Endothelial cell of umbilical vein (primary cell): ENCODE data around the gene DAAM1. TPM values are rescaled to one million over a fixed set of nuclear protein-coding genes. Genes with fewer than 3 reads are reported as not detected.

Source experiments
- BruUV-seq: library from RNA; stranded (reverse); fragments of 400-500 nt; replicated peaks from 2 replicates; lab custom pipeline; 2021; lab: Mats Ljungman, UMichigan
- CTCF ChIA-PET: fragments of 300-600, 350-600 bp; sonication (Branson Sonifier 250); formaldehyde crosslinking; loops from one replicate; lab custom pipeline; 2021; ENCODE audit warnings: antibody characterized with exemption, inconsistent platforms; lab: Charles Lee
- POLR2A ChIA-PET: fragments of 300-600, 350-600 bp; sonication (Branson Sonifier 250); formaldehyde crosslinking; loops from one replicate; lab custom pipeline; 2021; ENCODE audit warnings: antibody characterized with exemption, inconsistent platforms; lab: Charles Lee
- DNase-seq: peaks from one replicate; pipeline ENCODE4 v3.0.0-alpha.2; 2011; ENCODE audit warnings: low read depth, low spot score
- FAIRE-seq: peaks from 2 replicates; lab custom pipeline; 2011; peaks lifted over from hg19 to GRCh38; lab: Jason Lieb, UNC
- H2AFZ ChIP-seq: 2 replicates; pipeline ENCODE4 v1.6.0; 2012; ENCODE audit warnings: low read depth, low read length, control low read depth, inconsistent platforms
- H3K27ac ChIP-seq: 2 replicates; pipeline ENCODE4 v1.5.1; 2011; ENCODE audit warnings: low read depth, mild to moderate bottlenecking, control low read depth, low read length, moderate library complexity; ENCODE audit not compliant: insufficient read depth
- H3K27me3 ChIP-seq, 2 experiments: 2 replicates each; pipeline versions ENCODE4 v1.6.0 to v1.6.1; 2011; ENCODE audit warnings: low read length in 2 of 2, mixed read lengths in 1 of 2; ENCODE audit not compliant: control insufficient read depth in 2 of 2, insufficient read depth in 2 of 2
- H3K36me3 ChIP-seq, 2 experiments: 2 replicates in 1 of 2; 3 replicates in 1 of 2; pipeline ENCODE4 v1.5.1; 2011; ENCODE audit warnings: low read length in 2 of 2, mild to moderate bottlenecking in 1 of 2, moderate library complexity in 1 of 2; ENCODE audit not compliant: control insufficient read depth in 2 of 2, insufficient read depth in 2 of 2; ENCODE audit errors: extremely low read depth in 1 of 2
- H3K4me1 ChIP-seq: 3 replicates; pipeline ENCODE4 v1.5.1; 2011; ENCODE audit warnings: mild to moderate bottlenecking, low read length; ENCODE audit not compliant: control insufficient read depth, insufficient read depth; ENCODE audit errors: extremely low read depth
- H3K4me2 ChIP-seq: 2 replicates; pipeline ENCODE4 v1.6.1; 2011; ENCODE audit warnings: low read length, control low read depth, mixed read lengths; ENCODE audit not compliant: insufficient read depth
- H3K4me3 ChIP-seq, 3 experiments: fragments of 200-600 bp in 1 of 3; sonication (generic), shearing (Covaris generic) in 1 of 3; replicated peaks in 1 of 3; 2 replicates each; pipeline ENCODE4 v1.5.1; 2011 to 2016; ENCODE audit warnings: control low read depth in 3 of 3, low read length in 3 of 3, mild to moderate bottlenecking in 2 of 3, inconsistent platforms in 1 of 3, low read depth in 1 of 3, moderate library complexity in 1 of 3; ENCODE audit not compliant: insufficient read depth in 1 of 3
- H3K79me2 ChIP-seq: 2 replicates; pipeline ENCODE4 v1.6.0; 2012; ENCODE audit warnings: low read length, inconsistent platforms; ENCODE audit not compliant: control insufficient read depth, insufficient read depth
- H3K9ac ChIP-seq: replicated peaks from 2 replicates; pipeline ENCODE3; 2011; ENCODE audit warnings: low read length, control low read depth; ENCODE audit not compliant: insufficient read depth; ENCODE audit errors: extremely low read depth
- H3K9me1 ChIP-seq: replicated peaks from 3 replicates; pipeline ENCODE4 v1.6.0; 2011; ENCODE audit warnings: mild to moderate bottlenecking, low read length; ENCODE audit not compliant: control insufficient read depth, insufficient read depth; ENCODE audit errors: extremely low read depth
- H3K9me3 ChIP-seq: replicated peaks from 2 replicates; pipeline ENCODE4 v1.5.1; 2012; ENCODE audit warnings: low read length, inconsistent platforms; ENCODE audit not compliant: control insufficient read depth, insufficient read depth
- H4K20me1 ChIP-seq: replicated peaks from 2 replicates; pipeline ENCODE3; 2011; ENCODE audit warnings: mild to moderate bottlenecking, low read length; ENCODE audit not compliant: control insufficient read depth, insufficient read depth; ENCODE audit errors: extremely low read depth
- CTCF ChIP-seq, 2 donors: IDR thresholded peaks; 1 replicate in 1 of 2; 2 replicates in 1 of 2; pipeline ENCODE4 v1.5.1; 2011; ENCODE audit warnings: low read length in 2 of 2, mild to moderate bottlenecking in 2 of 2, moderate library complexity in 2 of 2, control low read depth in 1 of 2, inconsistent platforms in 1 of 2, low read depth in 1 of 2; ENCODE audit not compliant: insufficient read depth in 1 of 2; ENCODE audit errors: extremely low read depth in 1 of 2
- EZH2 ChIP-seq: IDR thresholded peaks from 2 replicates; pipeline ENCODE4 v1.6.1; 2012; ENCODE audit warnings: borderline replicate concordance, low read depth, mild to moderate bottlenecking, moderate library complexity, low read length, inconsistent platforms; ENCODE audit not compliant: severe bottlenecking
- FOS ChIP-seq: IDR thresholded peaks from 2 replicates; pipeline ENCODE4 v1.6.1; 2011; ENCODE audit warnings: mild to moderate bottlenecking, low read length, moderate library complexity, borderline replicate concordance; ENCODE audit not compliant: insufficient read depth
- GATA2 ChIP-seq: IDR thresholded peaks from 2 replicates; pipeline ENCODE4 v1.7.0; 2011; ENCODE audit warnings: low read depth, mild to moderate bottlenecking, moderate library complexity, mixed read lengths, low read length; ENCODE audit not compliant: insufficient read length, insufficient read depth
- JUN ChIP-seq: IDR thresholded peaks from 2 replicates; pipeline ENCODE4 v1.6.1; 2011; ENCODE audit warnings: borderline replicate concordance, low read depth; ENCODE audit not compliant: insufficient read length, insufficient read depth
- MAX ChIP-seq: IDR thresholded peaks from 2 replicates; pipeline ENCODE4 v1.6.1; 2011; ENCODE audit not compliant: insufficient read depth, insufficient read length
- MYC ChIP-seq: IDR thresholded peaks from one replicate; pipeline ENCODE4 v1.6.1; 2011; ENCODE audit warnings: mild to moderate bottlenecking, low read depth, low read length
- POLR2A ChIP-seq: IDR thresholded peaks from 2 replicates; pipeline ENCODE4 v1.6.1; 2012; ENCODE audit warnings: low read depth, mild to moderate bottlenecking, control low read depth, low read length
- POLR2AphosphoS5 ChIP-seq: IDR thresholded peaks from 2 replicates; pipeline ENCODE4 v1.6.1; 2012; ENCODE audit warnings: low read depth, mild to moderate bottlenecking, control low read depth, low read length, moderate library complexity; ENCODE audit not compliant: insufficient read depth
- dilution Hi-C: fragments of 300-500 bp; cut with MboI; formaldehyde crosslinking; loops from one replicate; pipeline ENCODE4 v1.15.0; 2019; ENCODE audit warnings: low sequenced_read_pairs; ENCODE audit not compliant: extremely low pct_ligation_motif_present
- intact Hi-C: fragments of 100-400 bp; cut with micrococcal nuclease; formaldehyde crosslinking; loops from one replicate; pipeline ENCODE4 v1.10.0; 2022
- polyA plus RNA-seq, 4 experiments: library from polyadenylated mRNA; depleted of rRNA in 3 of 4; stranded (reverse) in 3 of 4; unstranded in 1 of 4; fragments of >200 nt; gene quantifications; 2 replicates each; pipeline versions ENCODE4 v1.2.1 to v1.2.3, GENCODE V29; 2011 to 2012; ENCODE audit warnings: missing spikeins in 1 of 4
- total RNA-seq: library from RNA; stranded (reverse); gene quantifications from 2 replicates; pipeline ENCODE4 v1.2.3, GENCODE V29; 2021

The DAAM1 gene
- total and polyA plus RNA-seq, 2 donors (not counting 3 experiments of a cell fraction or from before 2014, with no cell fraction given): 10.2 to 25.3 TPM

GRCh38 chr14:59267046-59267445, 78.6 kb downstream of the DAAM1 start:
- H3K27me3 ChIP-seq: no peaks in the 10 kb centered on the region
- H3K9me1 ChIP-seq: no peaks in the 10 kb centered on the region
- FAIRE-seq (no peak), DNase-seq (no peak)
- no peaks in the 10 kb centered on the region for H4K20me1 ChIP-seq
- dilution Hi-C loops: no loop called here
- H3K79me2 ChIP-seq: no peaks in the 10 kb centered on the region
- no peak overlapping the region for H2AFZ ChIP-seq
- no peak overlapping the region for H3K4me3 ChIP-seq
- peaks cover 0 to 6% of the 10 kb centered on the region in 2 experiments for H3K36me3 ChIP-seq
- H3K4me2 ChIP-seq: no peak overlapping the region
- BruUV-seq: no TSS peak
- no peak overlapping the region for H3K9ac ChIP-seq
- H3K4me1 ChIP-seq: peaks cover 8% of the 10 kb centered on the region
- TF ChIP-seq CTCF (IDR thresholded peaks at IDR 0.05; ENCODE audit: extremely low read depth in 1 of 2, insufficient read depth in 1 of 2, low read depth in 1 of 2, low read length in 2 of 2) (no peak), MYC (no peak), EZH2 (no peak), FOS (no peak), POLR2A (no peak), GATA2 (no peak), MAX (no peak), JUN (no peak), POLR2AphosphoS5 (no peak)
- intact Hi-C loops: no loop called here
- no peak overlapping the region for H3K27ac ChIP-seq
- POLR2A ChIA-PET: no interaction called here
- CTCF ChIA-PET: interaction anchor here (0.9 to 1.8 kb wide), 4 partner anchors 12 to 78 kb away, joined by 3 to 4 read pairs (median 4); no protein-coding TSS in a partner anchor
- H3K9me3 ChIP-seq: no peaks in the 10 kb centered on the region
